HG03442 (cell line): Measurements from ENCODE around the gene KRTAP10-1.
"Not testable (repeated sequence)": the region's sequence is repeated elsewhere in the genome, so short reads cannot be mapped to it uniquely, and the experiment has no call there.

Source experiments
- ATAC-seq: cut with Tn5 transposase; IDR thresholded peaks from one replicate; pipeline ENCODE4 v1.9.1; 2021; ENCODE audit warnings: mild to moderate bottlenecking, moderate library complexity; ENCODE audit not compliant: unreplicated experiment

Gene KRTAP10-1

GRCh38 chr21:44506279-44507255 lies 33.4 kb downstream of the KRTAP10-1 start:
- no peak for ATAC-seq

- no peak for ATAC-seq
These were observed 34.2 kb downstream of the KRTAP10-1 start for GRCh38 chr21:44505673-44506278.

DNA sequence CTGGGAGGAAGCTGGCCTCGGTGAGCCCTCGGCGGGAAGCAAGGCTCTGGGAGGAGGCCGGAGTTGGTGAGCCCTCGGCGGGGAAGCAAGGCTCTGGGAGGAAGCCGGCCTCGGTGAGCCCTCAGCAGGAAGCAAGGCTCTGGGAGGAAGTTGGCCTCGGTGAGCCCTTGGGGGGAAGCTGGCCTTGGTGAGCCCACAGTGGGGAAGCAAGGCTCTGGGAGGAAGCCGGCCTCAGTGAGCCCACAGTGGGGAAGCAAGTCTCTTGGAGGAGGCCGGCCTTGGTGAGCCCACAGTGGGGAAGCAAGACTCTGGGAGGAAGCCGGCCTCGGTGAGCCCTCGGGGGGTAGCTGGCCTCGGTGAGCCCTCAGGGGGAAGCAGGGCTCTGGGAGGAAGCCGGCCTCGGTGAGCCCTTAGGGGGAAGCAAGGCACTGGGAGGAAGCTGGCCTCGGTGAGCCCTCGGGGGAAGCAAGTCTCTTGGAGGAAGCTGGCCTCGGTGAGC lies 36.0 kb downstream of the KRTAP10-1 start:
- ATAC-seq: no peak

DNA sequence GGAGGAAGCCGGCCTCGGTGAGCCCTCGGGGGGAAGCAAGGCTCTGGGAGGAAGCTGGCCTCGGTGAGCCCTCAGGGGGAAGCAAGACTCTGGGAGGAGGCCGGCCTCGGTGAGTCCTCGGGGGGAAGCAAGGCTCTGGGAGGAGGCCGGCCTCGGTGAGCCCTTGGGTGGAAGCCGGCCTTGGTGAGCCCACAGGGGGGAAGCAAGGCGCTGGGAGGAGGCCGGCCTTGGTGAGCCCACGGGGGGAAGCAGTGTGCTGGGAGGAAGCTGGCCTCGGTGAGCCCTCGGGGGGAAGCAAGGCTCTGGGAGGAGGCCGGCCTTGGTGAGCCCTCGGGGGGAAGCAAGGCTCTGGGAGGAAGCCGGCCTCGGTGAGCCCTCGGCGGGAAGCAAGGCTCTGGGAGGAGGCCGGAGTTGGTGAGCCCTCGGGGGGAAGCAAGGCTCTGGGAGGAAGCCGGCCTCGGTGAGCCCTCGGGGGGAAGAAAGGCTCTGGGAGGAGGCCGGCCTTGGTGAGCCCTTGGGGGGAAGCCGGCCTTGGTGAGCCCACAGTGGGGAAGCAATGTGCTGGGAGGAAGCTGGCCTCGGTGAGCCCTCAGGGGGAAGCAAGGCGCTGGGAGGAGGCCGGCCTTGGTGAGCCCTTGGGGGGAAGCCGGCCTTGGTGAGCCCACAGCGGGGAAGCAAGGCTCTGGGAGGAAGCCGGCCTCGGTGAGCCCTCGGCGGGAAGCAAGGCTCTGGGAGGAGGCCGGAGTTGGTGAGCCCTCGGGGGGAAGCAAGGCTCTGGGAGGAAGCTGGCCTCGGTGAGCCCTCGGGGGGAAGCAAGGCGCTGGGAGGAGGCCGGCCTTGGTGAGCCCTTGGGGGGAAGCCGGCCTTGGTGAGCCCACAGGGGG lies 36.7 kb downstream of the KRTAP10-1 start:
- not testable (repeated sequence) for ATAC-seq

DNA sequence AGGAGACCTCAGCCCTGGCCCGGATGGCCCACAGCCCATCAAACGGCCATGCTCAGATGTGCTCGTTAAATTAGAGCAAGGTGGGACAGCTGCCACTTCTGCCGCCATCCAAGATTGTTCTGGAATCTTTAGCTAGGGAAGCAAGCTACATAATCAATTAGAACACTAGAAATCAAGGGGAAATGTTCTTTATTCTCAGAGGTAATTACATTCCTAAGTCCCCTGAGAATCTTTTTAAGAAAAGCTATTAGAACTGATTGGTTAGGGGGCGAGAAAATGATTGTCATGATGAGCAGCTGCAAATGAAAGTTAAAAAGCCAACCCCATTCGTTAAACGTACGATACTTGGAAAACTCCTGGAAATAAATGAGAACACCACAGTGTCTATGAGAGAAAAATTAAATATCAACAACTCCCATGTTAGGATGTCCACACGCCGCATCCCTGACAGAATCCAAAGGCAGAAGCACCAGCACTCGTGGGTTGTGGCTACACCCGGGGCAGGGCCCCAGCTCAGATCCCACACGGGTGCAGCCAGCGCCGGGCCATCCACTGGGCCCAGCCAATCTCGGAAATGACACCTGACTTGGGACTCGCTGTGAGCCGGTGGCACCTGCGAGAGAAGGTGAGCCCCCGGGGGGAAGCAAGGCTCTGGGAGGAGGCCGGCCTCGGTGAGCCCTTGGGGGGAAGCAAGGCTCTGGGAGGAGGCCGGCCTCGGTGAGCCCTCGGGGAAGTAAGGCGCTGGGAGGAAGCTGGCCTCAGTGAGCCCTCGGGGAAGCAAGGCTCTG lies 37.6 kb downstream of the KRTAP10-1 start:
- ATAC-seq: no peak

- ATAC-seq: no peak
These were observed 39.9 kb downstream of the KRTAP10-1 start for GRCh38 chr21:44500111-44500510.

DNA sequence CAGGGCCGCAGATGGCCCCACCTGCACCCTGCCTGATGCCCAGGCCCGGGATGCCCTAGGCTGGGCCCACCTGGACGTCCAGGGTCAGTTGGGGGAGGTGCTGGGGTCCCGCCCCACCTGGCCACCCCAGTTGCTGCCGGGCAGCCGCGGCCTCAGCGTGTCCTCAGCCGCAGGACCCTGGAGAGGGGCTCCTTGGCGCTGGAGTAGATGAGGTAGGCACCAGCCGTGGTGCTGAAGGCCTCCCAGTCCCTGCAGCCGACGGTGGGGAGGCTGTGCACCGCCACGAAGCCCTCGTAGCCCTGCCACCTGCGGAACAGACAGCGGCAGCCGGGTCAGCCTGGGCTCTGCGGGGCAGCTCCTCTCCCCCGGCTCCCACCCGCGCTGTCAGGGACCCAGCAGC lies 40.4 kb downstream of the KRTAP10-1 start:
- no peak for ATAC-seq

- no peak for ATAC-seq
These were observed 40.8 kb downstream of the KRTAP10-1 start for GRCh38 chr21:44499211-44499560.

GRCh38 chr21:44498280-44499210 lies 41.5 kb downstream of the KRTAP10-1 start:
- no peak for ATAC-seq

DNA sequence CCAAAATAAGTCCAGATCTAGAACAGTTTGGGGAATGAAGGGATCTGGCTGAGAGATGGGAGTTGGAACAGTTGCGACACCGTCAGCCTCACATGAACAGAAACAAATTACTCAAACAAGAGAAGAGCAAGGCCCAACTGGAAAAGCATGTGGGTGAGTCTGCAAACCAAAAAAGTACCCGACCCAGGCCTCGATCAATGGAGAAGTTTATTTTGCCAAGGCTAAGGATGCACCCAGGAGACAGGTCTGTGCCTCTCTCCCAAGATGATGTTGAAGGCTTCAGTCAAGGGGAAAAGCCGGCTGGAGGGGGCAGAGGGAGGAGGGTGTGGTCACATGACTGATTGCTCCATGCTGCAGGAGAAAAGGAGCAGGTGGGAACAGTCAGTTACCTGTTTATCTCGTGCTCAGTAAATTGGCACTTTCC lies 42.3 kb downstream of the KRTAP10-1 start:
- ATAC-seq: no peak

GRCh38 chr21:44496564-44497550 lies 43.1 kb downstream of the KRTAP10-1 start:
- ATAC-seq: no peak

GRCh38 chr21:44495611-44496563 lies 44.1 kb downstream of the KRTAP10-1 start:
- no peak for ATAC-seq

- no peak for ATAC-seq
These were observed 45.0 kb downstream of the KRTAP10-1 start for GRCh38 chr21:44494956-44495355.

- no peak for ATAC-seq
These were observed 45.6 kb downstream of the KRTAP10-1 start for GRCh38 chr21:44494418-44494817.

GRCh38 chr21:44492567-44493385 lies 47.2 kb downstream of the KRTAP10-1 start:
- no peak for ATAC-seq

DNA sequence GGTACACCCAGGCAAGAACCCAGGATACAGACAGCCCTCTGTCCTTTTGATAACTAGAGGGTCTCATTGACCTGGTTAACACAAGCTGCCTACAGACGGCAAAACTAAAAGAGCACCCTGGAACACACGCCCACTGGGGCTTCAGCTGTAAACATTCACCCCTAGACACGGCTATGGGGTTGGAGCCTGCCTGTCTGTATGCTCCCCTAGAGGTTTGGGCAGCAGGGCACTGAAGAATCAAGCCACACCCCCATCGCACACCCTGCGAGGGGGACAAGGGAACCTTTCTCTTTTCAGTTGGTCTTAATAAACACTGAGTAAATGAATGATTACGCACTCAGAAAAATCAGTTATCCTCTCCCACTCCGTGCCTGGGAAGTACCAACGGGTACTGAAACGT lies 49.2 kb downstream of the KRTAP10-1 start:
- ATAC-seq: no peak
